Heart left ventricle (tissue), 16 donors: Measurements from ENCODE around the gene LYZL2. TPM values are rescaled to one million over a fixed set of nuclear protein-coding genes. Genes with fewer than 3 reads are reported as not detected.
"Not testable (repeated sequence)": the region's sequence is repeated elsewhere in the genome, so short reads cannot be mapped to it uniquely, and the experiment has no call there.

Source experiments
- ATAC-seq, 4 donors: fragments of 200-7000 bp; cut with Tn5 transposase; one replicate each; pipeline ENCODE4 v1.9.1; 2020 to 2022; ENCODE audit warnings: moderate library complexity in 4 of 4, mild to moderate bottlenecking in 3 of 4, moderate number of reproducible peaks in 1 of 4
- DNase-seq, 5 donors: peaks; one replicate each; pipeline ENCODE4 v3.0.0-alpha.2; 2020
- H3K27ac ChIP-seq, 12 donors: fragments of 200-600 bp; sonication (generic) in 4 of 12; one replicate each; pipeline versions ENCODE4 v1.5.0 to v1.8.0; 2016 to 2022; ENCODE audit warnings: mild to moderate bottlenecking in 2 of 12
- H3K27me3 ChIP-seq, 9 donors: fragments of 200-600 bp; sonication (generic) in 2 of 9; one replicate each; pipeline versions ENCODE4 v1.5.1 to v1.8.0; 2016 to 2022; ENCODE audit warnings: mild to moderate bottlenecking in 3 of 9
- H3K36me3 ChIP-seq, 9 donors: fragments of 200-600 bp; sonication (generic) in 2 of 9; one replicate each; pipeline versions ENCODE4 v1.5.0 to v1.8.0; 2018 to 2022; ENCODE audit warnings: mild to moderate bottlenecking in 2 of 9
- H3K4me1 ChIP-seq, 12 donors: fragments of 200-600 bp; sonication (generic) in 4 of 12; one replicate each; pipeline versions ENCODE4 v1.5.0 to v1.8.0; 2016 to 2022; ENCODE audit warnings: mild to moderate bottlenecking in 3 of 12
- H3K4me3 ChIP-seq, 12 donors: fragments of 200-600 bp; sonication (generic) in 4 of 12; one replicate each; pipeline versions ENCODE4 v1.5.0 to v1.8.0; 2017 to 2022; ENCODE audit warnings: mild to moderate bottlenecking in 9 of 12, moderate library complexity in 4 of 12
- H3K9me3 ChIP-seq, 12 donors: fragments of 200-600 bp; sonication (generic) in 4 of 12; one replicate each; pipeline versions ENCODE4 v1.5.0 to v1.8.0; 2016 to 2022; ENCODE audit warnings: mild to moderate bottlenecking in 1 of 12
- POLR2A ChIP-seq, 2 donors: fragments of 450-650 bp; IDR thresholded peaks; one replicate each; pipeline ENCODE4 v1.6.1; 2017; ENCODE audit warnings: antibody characterized with exemption in 2 of 2, mild to moderate bottlenecking in 2 of 2, moderate library complexity in 2 of 2
- WGBS, 4 donors: extraction: QIAGEN DNeasy Blood & Tissue Kit in 2 of 4; methylation state at CpG; one replicate each; pipeline versions ENCODE4 v1.1.5 to v1.1.7; 2013 to 2018; 5-methylcytosine and 5-hydroxymethylcytosine counted together
- intact Hi-C, 10 donors: fragments of 100-400 bp; cut with DNase I; formaldehyde crosslinking; loops; one replicate each; pipeline versions ENCODE4 v1.11.1 to v1.14.2; 2022
- long read RNA-seq, 3 donors: library from polyadenylated mRNA; unstranded; transcript quantifications; one replicate each; pipeline ENCODE4 v2.0.0, GENCODE V29; 2020 to 2021
- polyA plus RNA-seq, 2 donors: library from polyadenylated mRNA; stranded (reverse); fragments of 200-250 nt; gene quantifications; one replicate each; pipeline ENCODE4 v1.2.3, GENCODE V29; 2013
- total RNA-seq, 9 donors: library from RNA; depleted of rRNA in 2 of 9; stranded (reverse); fragments of >200 nt in 2 of 9; fragmentation: NEBNext Ultra II Directional in 3 of 9; extraction: Animal tissue kit (Norgen Biotek cat#: 25700) in 3 of 9; gene quantifications; one replicate each; pipeline versions ENCODE4 v1.1.0 to v1.2.4, GENCODE V29; 2016 to 2023
- TF ChIP-seq, protein P1 (sequence below), 12 donors: fragments of 200-600 bp; sonication (generic) in 4 of 12; IDR thresholded peaks; one replicate each; pipeline versions ENCODE4 v1.5.0 to v1.8.0; 2018 to 2022; ENCODE audit warnings: antibody characterized with exemption in 12 of 12, mild to moderate bottlenecking in 5 of 12
- donor health status: ischemic (EF 13 %, LVEDD 7.1; RV severe dilation, severe dysfunction).
- donor health status: healthy with polysubstance abuse.
- donor health status: DM: no; HTN: yes; CAD: no.
- donor health status: DM: no; HTN: no; CAD: no.
- donor health status: ischemic (EF 25% LVEDD 6.9; RV normal size, moderate dysfunction).
- donor health status: ischemic (EF 25% LVEDD 5.7; RV mildly dilated, moderate dysfunction).
- donor health status: healthy.
- donor health status: DM: yes; HTN: yes; CAD: no.
- donor health status: ischemic (EF 35%, LVEDD 5.7; RV mildly dilated, moderate dysfunction).
- donor health status: nonischemic (EF 11% LVEDD 7.7; RV severe dilation, severe dysfunction).
- donor health status: DM: yes; HTN: yes; CAD: no.
- donor health status: PGD.
- donor health status: ischemic (EF 29% LVEDD 5.4; RV normal size, mild dysfunction).
- donor health status: nonischemic (EF 23%, LVEDD 6.1; RV moderate dilation, normal function).

Gene LYZL2
- total RNA-seq (not detected), polyA plus RNA-seq (not detected)
- long read RNA-seq, donor 1, result 0 reads
- long read RNA-seq, donor 2, result 0 reads
- long read RNA-seq, donor 3, result 0 reads

DNA sequence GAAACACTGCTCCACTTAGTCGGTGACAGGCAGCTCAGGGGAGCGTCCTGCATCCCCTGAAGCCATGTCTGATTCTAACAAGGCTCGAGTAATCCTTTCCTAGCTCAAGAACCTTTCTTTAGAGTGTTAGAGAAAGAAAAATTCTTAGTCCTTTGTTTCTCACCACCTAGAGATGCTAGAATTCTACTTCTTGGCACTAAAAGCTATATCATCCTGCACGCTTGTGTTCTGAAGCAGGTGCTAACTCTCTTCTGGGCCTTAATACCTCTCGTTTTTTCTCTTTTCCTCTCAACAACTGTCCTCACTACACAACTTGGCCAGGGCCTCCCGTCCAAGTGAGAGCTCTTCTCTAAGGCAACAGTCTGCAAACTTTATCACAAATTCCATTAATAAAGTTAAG, at the start of gene LYZL2:
Gene LYZL2, minus strand, starts transcription at position 101 of the 400 bp plus-strand sequence. CDS start 2,838 bp downstream, outside the sequence.
- no peak within 1 kb of the TSS for H3K27ac ChIP-seq
- H3K27me3 ChIP-seq, result peaks cover 0 to 6% (median 0%) of the 10 kb centered on the region in 9 donors
- 81 to 84% (median 84%) methylated on average over 6 of the region's 6 CpGs for WGBS, 4 donors
- DNase-seq, result no peak
- no peak within 1 kb of the TSS for H3K4me3 ChIP-seq
- intact Hi-C loops, result no loop called here
- no peaks in the 10 kb centered on the region for H3K4me1 ChIP-seq
- H3K9me3 ChIP-seq, result no peaks in the 10 kb centered on the region
- ATAC-seq, result no peak
- no peaks in the 10 kb centered on the region for H3K36me3 ChIP-seq
- TF ChIP-seq, protein P1, sequence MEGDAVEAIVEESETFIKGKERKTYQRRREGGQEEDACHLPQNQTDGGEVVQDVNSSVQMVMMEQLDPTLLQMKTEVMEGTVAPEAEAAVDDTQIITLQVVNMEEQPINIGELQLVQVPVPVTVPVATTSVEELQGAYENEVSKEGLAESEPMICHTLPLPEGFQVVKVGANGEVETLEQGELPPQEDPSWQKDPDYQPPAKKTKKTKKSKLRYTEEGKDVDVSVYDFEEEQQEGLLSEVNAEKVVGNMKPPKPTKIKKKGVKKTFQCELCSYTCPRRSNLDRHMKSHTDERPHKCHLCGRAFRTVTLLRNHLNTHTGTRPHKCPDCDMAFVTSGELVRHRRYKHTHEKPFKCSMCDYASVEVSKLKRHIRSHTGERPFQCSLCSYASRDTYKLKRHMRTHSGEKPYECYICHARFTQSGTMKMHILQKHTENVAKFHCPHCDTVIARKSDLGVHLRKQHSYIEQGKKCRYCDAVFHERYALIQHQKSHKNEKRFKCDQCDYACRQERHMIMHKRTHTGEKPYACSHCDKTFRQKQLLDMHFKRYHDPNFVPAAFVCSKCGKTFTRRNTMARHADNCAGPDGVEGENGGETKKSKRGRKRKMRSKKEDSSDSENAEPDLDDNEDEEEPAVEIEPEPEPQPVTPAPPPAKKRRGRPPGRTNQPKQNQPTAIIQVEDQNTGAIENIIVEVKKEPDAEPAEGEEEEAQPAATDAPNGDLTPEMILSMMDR (IDR thresholded peaks at IDR 0.05), result no peak
- no peak for TF ChIP-seq POLR2A (IDR thresholded peaks at IDR 0.05)

DNA sequence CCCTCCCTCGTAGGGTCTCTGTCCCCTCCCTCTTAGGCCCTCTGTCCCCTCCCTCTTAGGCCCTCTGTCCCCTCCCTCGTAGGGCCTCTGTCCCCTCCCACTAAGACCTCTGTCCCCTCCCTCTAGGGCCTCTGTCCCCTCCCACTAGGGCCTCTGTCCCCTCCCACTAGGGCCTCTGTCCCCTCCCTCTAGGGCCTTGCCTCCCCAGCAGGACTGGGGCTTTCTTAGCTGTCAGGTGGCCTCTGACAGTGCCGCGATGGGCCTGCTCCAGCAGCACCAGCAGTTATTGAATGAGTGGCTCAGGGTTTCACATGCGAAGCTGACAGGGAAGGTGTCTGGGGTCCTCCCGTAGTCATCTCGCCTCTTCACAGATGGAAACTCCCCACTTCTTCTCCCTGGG, 48.1 kb upstream of the LYZL2 start:
- not testable (repeated sequence) for H3K27me3 ChIP-seq, DNase-seq, ATAC-seq, H3K27ac ChIP-seq, H3K4me1 ChIP-seq, H3K9me3 ChIP-seq, H3K36me3 ChIP-seq, H3K4me3 ChIP-seq
- WGBS, 4 donors, result 65 to 91% (median 87%) methylated on average over 5 to 6 of the region's 7 CpGs
- intact Hi-C loops, result loop anchor here in 1 of 10 donors (10.0 kb wide), 1 partner anchor 1173 kb away; no protein-coding TSS in a partner anchor

DNA sequence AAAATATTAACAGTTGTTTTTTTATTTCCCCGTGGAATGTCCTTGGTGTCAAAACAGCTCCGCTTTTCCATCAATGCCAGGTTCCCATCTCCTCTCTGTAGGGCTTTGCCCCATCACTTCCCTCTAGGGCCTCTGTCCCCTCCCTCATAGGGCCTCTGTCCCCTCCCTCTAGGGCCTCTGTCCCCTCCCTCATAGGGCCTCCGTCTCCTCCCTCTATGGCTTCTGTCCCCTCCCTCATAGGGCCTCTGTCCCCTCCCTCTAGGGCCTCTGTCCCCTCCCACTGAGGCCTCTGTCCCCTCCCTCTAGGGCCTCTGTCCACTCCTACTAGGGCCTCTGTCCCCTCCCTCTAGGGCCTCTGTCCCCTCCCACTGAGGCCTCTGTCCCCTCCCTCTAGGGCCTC, 47.6 kb upstream of the LYZL2 start:
- not testable (repeated sequence) for H3K4me1 ChIP-seq, H3K36me3 ChIP-seq, ATAC-seq, H3K27me3 ChIP-seq, DNase-seq, H3K4me3 ChIP-seq, H3K27ac ChIP-seq, H3K9me3 ChIP-seq
- intact Hi-C loops, result loop anchor here in 1 of 10 donors (10.0 kb wide), 1 partner anchor 1172 kb away; no protein-coding TSS in a partner anchor
- WGBS, 4 donors, result 59 to 97% (median 72%) methylated on average over 3 of the region's 3 CpGs

DNA sequence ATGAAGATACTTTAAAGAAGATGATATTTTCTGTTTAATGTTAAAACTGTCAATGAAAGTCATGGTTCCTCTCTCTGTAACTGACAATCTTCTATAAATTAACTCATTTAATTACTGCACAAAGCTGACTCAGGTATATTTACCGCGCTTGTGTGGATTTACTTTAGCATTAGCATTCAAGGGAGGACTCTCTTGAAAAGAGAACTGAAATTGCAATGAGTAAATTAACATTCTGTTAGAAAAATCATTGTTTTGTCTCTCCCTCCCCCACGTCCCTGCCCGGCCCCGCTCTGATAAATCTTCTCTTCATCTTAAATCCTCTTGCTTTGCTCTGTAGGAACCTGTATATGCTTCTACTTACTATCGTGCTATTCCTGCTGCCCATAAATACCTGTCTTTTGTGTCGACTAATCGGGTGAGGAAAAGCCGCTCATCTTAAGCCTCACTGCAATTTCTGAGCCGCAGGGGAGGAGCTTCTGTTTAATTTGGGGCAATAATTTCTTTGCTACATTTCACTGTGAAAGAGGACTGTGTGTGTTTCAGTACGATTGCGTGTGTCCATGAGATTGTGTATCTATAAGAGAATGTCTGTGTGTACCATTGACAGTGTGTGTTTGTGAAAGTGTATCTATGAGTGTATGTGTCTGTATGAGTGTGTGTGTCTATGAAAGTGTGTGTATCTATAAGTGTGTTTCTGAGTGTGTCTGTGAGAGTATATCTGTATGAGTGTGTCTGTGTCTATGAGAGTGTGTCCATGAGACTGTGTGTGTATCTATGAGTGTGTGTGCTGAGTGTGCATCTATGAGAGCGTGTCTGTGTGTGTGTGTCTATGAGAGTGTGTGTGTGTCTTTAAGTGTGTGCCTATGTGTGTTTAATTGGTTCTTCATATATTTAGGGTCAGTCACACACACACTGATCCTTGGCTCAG, 46.5 kb upstream of the LYZL2 start:
- no peak for ATAC-seq
- H3K27me3 ChIP-seq, result no peaks in the 10 kb centered on the region
- no peaks in the 10 kb centered on the region for H3K36me3 ChIP-seq
- DNase-seq, result no peak
- no peaks in the 10 kb centered on the region for H3K4me1 ChIP-seq
- no peak overlapping the region for H3K4me3 ChIP-seq
- intact Hi-C loops, result loop anchor here in 1 of 10 donors (10.0 kb wide), 1 partner anchor 1171 kb away; no protein-coding TSS in a partner anchor
- 86 to 91% (median 89%) methylated on average over 11 to 13 of the region's 13 CpGs for WGBS, 4 donors
- peaks cover 0 to 7% (median 0%) of the 10 kb centered on the region in 12 donors for H3K9me3 ChIP-seq
- no peak overlapping the region for H3K27ac ChIP-seq
- no peak for TF ChIP-seq POLR2A (IDR thresholded peaks at IDR 0.05)
- TF ChIP-seq, protein P1 (IDR thresholded peaks at IDR 0.05), result no peak

DNA sequence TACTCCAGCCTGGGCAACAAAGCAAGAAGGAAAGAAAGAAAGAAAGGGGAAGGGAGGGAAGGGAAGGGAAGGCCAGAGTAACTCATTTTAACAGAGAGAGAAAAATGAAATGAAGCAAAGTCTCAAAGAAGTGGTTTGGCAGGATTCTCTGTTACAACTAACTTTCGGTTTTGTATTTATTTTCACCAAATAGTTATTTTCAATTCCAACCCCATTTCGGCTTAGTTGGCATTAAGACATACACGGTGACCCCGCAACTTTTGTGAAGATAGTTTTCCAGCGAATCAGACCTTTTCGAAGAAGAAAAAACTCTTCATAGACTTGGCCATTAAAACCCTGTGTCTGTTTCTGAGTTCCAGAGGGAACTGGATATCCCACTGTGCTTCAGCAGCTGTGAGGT, 45.2 kb upstream of the LYZL2 start:
- Histone ChIP-seq H3K27me3 (no peaks in the 10 kb centered on the region), H3K36me3 (no peaks in the 10 kb centered on the region), H3K4me3 (no peak overlapping the region), H3K4me1 (peaks cover 0 to 3% (median 0%) of the 10 kb centered on the region in 12 donors), H3K9me3 (no peaks in the 10 kb centered on the region), H3K27ac (no peak overlapping the region)
- DNase-seq (no peak), ATAC-seq (no peak)
- TF ChIP-seq POLR2A (IDR thresholded peaks at IDR 0.05), result no peak
- TF ChIP-seq, protein P1 (IDR thresholded peaks at IDR 0.05), result no peak
- 91 to 94% (median 93%) methylated on average over 6 of the region's 6 CpGs for WGBS, 4 donors
- intact Hi-C loops, result loop anchor here in 1 of 10 donors (10.0 kb wide), 1 partner anchor 1170 kb away; no protein-coding TSS in a partner anchor

DNA sequence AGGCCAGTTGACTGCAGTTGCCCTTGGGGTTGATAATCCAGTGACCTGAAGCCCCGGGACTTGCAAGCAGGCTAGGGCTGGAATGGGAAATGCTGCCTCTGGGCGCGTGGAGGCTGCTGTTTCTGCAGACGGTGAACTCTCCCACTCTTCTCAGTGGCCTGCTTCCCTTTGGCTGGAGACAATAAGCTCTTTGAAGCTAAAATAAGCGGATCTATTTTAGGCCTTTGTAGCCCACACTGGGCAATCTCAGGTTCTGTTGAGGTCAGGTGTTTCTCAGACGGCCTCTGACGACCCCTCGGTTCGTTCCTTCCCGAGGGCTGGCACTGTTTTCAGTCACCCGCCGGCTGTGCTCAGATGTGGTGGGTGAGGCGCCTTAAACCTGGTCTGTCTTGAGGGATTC, 43.7 kb upstream of the LYZL2 start:
- not testable (repeated sequence) for H3K27me3 ChIP-seq, H3K27ac ChIP-seq, H3K36me3 ChIP-seq, H3K9me3 ChIP-seq, DNase-seq, H3K4me3 ChIP-seq, H3K4me1 ChIP-seq
- WGBS, 4 donors, result 53 to 63% (median 56%) methylated on average over 7 to 8 of the region's 13 CpGs; no CpG with 5 or more reads in 1 of the 4 donors
- intact Hi-C loops, result loop anchor here in 1 of 10 donors (10.0 kb wide), 1 partner anchor 1168 kb away; no protein-coding TSS in a partner anchor
- ATAC-seq, result peak; percentile 57 to 59 (median 58)

DNA sequence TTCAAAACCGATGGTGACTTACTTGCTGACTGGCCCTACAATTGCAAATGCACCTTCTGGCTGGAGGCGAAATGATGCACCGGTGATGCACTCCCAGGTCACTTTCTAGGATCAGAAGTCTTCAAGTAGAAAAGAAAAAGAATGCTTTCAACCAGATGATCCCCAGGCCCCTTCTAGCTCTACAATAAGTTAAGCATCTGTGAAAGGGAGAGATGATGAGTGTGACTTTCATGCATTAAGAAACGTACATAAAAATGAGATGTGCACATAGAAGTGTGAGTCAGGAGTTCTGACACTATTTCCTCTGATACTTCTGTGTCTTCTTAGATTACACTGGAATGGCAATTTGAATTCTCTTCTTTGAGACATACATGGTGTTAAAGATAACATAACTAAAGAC, 42.8 kb upstream of the LYZL2 start:
- not testable (repeated sequence) for ATAC-seq, H3K27ac ChIP-seq, DNase-seq, H3K36me3 ChIP-seq, H3K27me3 ChIP-seq, H3K9me3 ChIP-seq, H3K4me3 ChIP-seq, H3K4me1 ChIP-seq
- intact Hi-C loops, result loop anchor here in 1 of 10 donors (10.0 kb wide), 1 partner anchor 1168 kb away; no protein-coding TSS in a partner anchor
- 93 to 95% (median 94%) methylated on average over 4 of the region's 4 CpGs for WGBS, 4 donors
